Adrenal gland (tissue), 5 donors: ENCODE data around the gene RIMKLA.

Experiments
- CTCF ChIP-seq, 6 experiments: fragments of 450-650 bp in 4 of 6; fragments of 200-600 bp in 2 of 6; sonication (generic) in 1 of 6; IDR thresholded peaks; 1 replicate in 5 of 6; 2 replicates in 1 of 6; pipeline versions ENCODE4 v1.5.1 to v1.8.0; 2016 to 2021; ENCODE audit warnings: antibody characterized with exemption in 6 of 6, mild to moderate bottlenecking in 2 of 6, moderate library complexity in 1 of 6
- POLR2A ChIP-seq, 2 donors: fragments of 450-650 bp; IDR thresholded peaks; one replicate each; pipeline ENCODE4 v1.6.1; 2017; ENCODE audit warnings: antibody characterized with exemption in 2 of 2, mild to moderate bottlenecking in 2 of 2, moderate library complexity in 1 of 2
- donor health status: DM: no; HTN: no; CAD: no.

- no peak for TF ChIP-seq CTCF (IDR thresholded peaks at IDR 0.05)
- no peak for TF ChIP-seq POLR2A (IDR thresholded peaks at IDR 0.05)
These were observed 685 bp downstream of the RIMKLA start for GRCh38 chr1:42381280-42381673.
